ENCODE measurements around the gene FGF2. TPM values are rescaled to one million over a fixed set of nuclear protein-coding genes. Genes with fewer than 3 reads are reported as not detected.
A peak's percentile ranks its signal among the peaks of the same experiment; 100 is the strongest.
"Not testable (repeated sequence)": the region's sequence is repeated elsewhere in the genome, so short reads cannot be mapped to it uniquely, and the experiment has no call there.

Gene FGF2
- total RNA-seq, 3 donors from 2014 or later: 1.3 to 45.0 (median 2.4) TPM

GRCh38 chr4:122832732-122833131 is 6.1 kb downstream of the FGF2 start:
- Histone ChIP-seq H3K9me3 (no peaks in the 10 kb centered on the region), H3K4me1 (ENCODE audit: low read depth) (no peaks in the 10 kb centered on the region), H3K36me3 (ENCODE audit: low read depth) (no peaks in the 10 kb centered on the region), H3K4me3 (no peak overlapping the region)
- ATAC-seq: no peak
- TF ChIP-seq CTCF (IDR thresholded peaks at IDR 0.05): no peak
- DNase-seq: no peak
- intact Hi-C loops (cut with DNase I, micrococcal nuclease): no loop called here

GRCh38 chr4:122833999-122834398 is 7.4 kb downstream of the FGF2 start:
- no peak for TF ChIP-seq CTCF (IDR thresholded peaks at IDR 0.05)
- no peaks in the 10 kb centered on the region for H3K4me1 ChIP-seq (ENCODE audit: low read depth)
- ATAC-seq (no peak), DNase-seq (no peak)
- no peaks in the 10 kb centered on the region for H3K36me3 ChIP-seq (ENCODE audit: low read depth)
- no peak overlapping the region for H3K4me3 ChIP-seq
- no peaks in the 10 kb centered on the region for H3K9me3 ChIP-seq
- intact Hi-C loops (cut with DNase I, micrococcal nuclease): no loop called here

GRCh38 chr4:122836941-122837340 is 10.3 kb downstream of the FGF2 start:
- no peaks in the 10 kb centered on the region for H3K9me3 ChIP-seq
- no peaks in the 10 kb centered on the region for H3K4me1 ChIP-seq (ENCODE audit: low read depth)
- DNase-seq (no peak), ATAC-seq (no peak)
- TF ChIP-seq CTCF (IDR thresholded peaks at IDR 0.05): no peak
- H3K36me3 ChIP-seq (ENCODE audit: low read depth): no peaks in the 10 kb centered on the region
- intact Hi-C loops (cut with DNase I, micrococcal nuclease): no loop called here
- no peak overlapping the region for H3K4me3 ChIP-seq

GRCh38 chr4:122838034-122838433 is 11.4 kb downstream of the FGF2 start:
- peaks cover under 1% of the 10 kb centered on the region for H3K4me1 ChIP-seq (ENCODE audit: low read depth)
- H3K9me3 ChIP-seq: no peaks in the 10 kb centered on the region
- intact Hi-C loops (cut with DNase I, micrococcal nuclease): no loop called here
- ATAC-seq: no peak
- DNase-seq: no peak
- TF ChIP-seq CTCF (IDR thresholded peaks at IDR 0.05): no peak
- H3K4me3 ChIP-seq: no peak overlapping the region
- no peaks in the 10 kb centered on the region for H3K36me3 ChIP-seq (ENCODE audit: low read depth)

- intact Hi-C loops (cut with DNase I, micrococcal nuclease): no loop called here
- no peak overlapping the region for H3K4me3 ChIP-seq
- TF ChIP-seq CTCF (IDR thresholded peaks at IDR 0.05): no peak
- no peaks in the 10 kb centered on the region for H3K36me3 ChIP-seq (ENCODE audit: low read depth)
- H3K4me1 ChIP-seq (ENCODE audit: low read depth): peaks cover 6% of the 10 kb centered on the region
- ATAC-seq: no peak
- no peaks in the 10 kb centered on the region for H3K9me3 ChIP-seq
- no peak for DNase-seq
Measured at GRCh38 chr4:122842392-122842791, 15.8 kb downstream of the FGF2 start.

- TF ChIP-seq CTCF (IDR thresholded peaks at IDR 0.05): no peak
- DNase-seq (peak in 1 of 3 donors; percentile 30), ATAC-seq (peak; percentile 73)
- no peaks in the 10 kb centered on the region for H3K9me3 ChIP-seq
- peaks cover 6% of the 10 kb centered on the region for H3K4me1 ChIP-seq (ENCODE audit: low read depth)
- H3K4me3 ChIP-seq: no peak overlapping the region
- H3K36me3 ChIP-seq (ENCODE audit: low read depth): no peaks in the 10 kb centered on the region
- intact Hi-C loops (cut with DNase I, micrococcal nuclease): no loop called here
Measured at GRCh38 chr4:122842984-122843531, 16.4 kb downstream of the FGF2 start.

- DNase-seq; H3K4me3 ChIP-seq; intact Hi-C loops (cut with DNase I, micrococcal nuclease); ATAC-seq; H3K9me3 ChIP-seq; H3K36me3 ChIP-seq (ENCODE audit: low read depth); H3K4me1 ChIP-seq (ENCODE audit: low read depth): not testable (repeated sequence)
Measured at GRCh38 chr4:122844391-122844790, 17.8 kb downstream of the FGF2 start.

All from mucosa of descending colon (tissue), 3 donors.